ENCODE measurements around the gene MTERF1. TPM values are rescaled to one million over a fixed set of nuclear protein-coding genes. Genes with fewer than 3 reads are reported as not detected.

MTERF1 gene
- 9.4 and 16.7 TPM in 2 replicates for total RNA-seq

GRCh38 chr7:91880413-91881241, at the start of gene MTERF1:
Gene MTERF1 (minus strand): TSS chr7:91880702. CDS start chr7:91880083, 619 bp downstream.

Other genes starting within 250 kb of the MTERF1 start
- 35.6 and 38.0 TPM in 2 replicates for gene AKAP9, start 60.2 kb upstream of the MTERF1 start, total RNA-seq

All from epithelial cell of umbilical artery (primary cell).